Right lobe of liver (tissue), 4 donors: ENCODE results near the gene MORC2.

Source experiments
- CTCF ChIP-seq, 4 donors: fragments of 200-600 bp in 3 of 4; fragments of 450-650 bp in 1 of 4; IDR thresholded peaks; one replicate each; pipeline versions ENCODE4 v1.5.1 to v1.8.0; 2016 to 2022; ENCODE audit warnings: antibody characterized with exemption in 4 of 4, mild to moderate bottlenecking in 2 of 4
- POLR2A ChIP-seq: fragments of 450-650 bp; IDR thresholded peaks from one replicate; pipeline ENCODE4 v1.6.1; 2017; ENCODE audit warnings: antibody characterized with exemption, mild to moderate bottlenecking
- donor health status: DM: no; HTN: no; CAD: no.
- donor health status: DM: no; HTN: no; CAD: no.
- donor health status: DM: no; HTN: yes; CAD: no.

GRCh38 chr22:30906411-30906810, 62.2 kb downstream of the MORC2 start:
- no peak for TF ChIP-seq CTCF (IDR thresholded peaks at IDR 0.05)
- no peak for TF ChIP-seq POLR2A
